Left ventricle myocardium inferior (tissue), 1 donor: ENCODE measurements around the gene LTK. TPM values are rescaled to one million over a fixed set of nuclear protein-coding genes. Genes with fewer than 3 reads are reported as not detected.
A peak's percentile ranks its signal among the peaks of the same experiment; 100 is the strongest.

Experiments used
- DNase-seq: peaks from one replicate; pipeline ENCODE4 v3.0.0-alpha.2; 2020
- H3K27ac ChIP-seq: fragments of 200-600 bp; replicated peaks from 2 replicates; pipeline ENCODE4 v1.8.0; 2021
- H3K27me3 ChIP-seq: fragments of 200-600 bp; 2 replicates; pipeline ENCODE4 v1.8.0; 2021; ENCODE audit warnings: low read depth
- H3K36me3 ChIP-seq: fragments of 200-600 bp; 2 replicates; pipeline ENCODE4 v1.8.0; 2021
- H3K4me1 ChIP-seq: fragments of 200-600 bp; 2 replicates; pipeline ENCODE4 v1.8.0; 2021
- H3K4me3 ChIP-seq: fragments of 200-600 bp; 2 replicates; pipeline ENCODE4 v1.8.0; 2021; ENCODE audit warnings: mild to moderate bottlenecking, moderate library complexity
- H3K9me3 ChIP-seq: fragments of 200-600 bp; replicated peaks from 2 replicates; pipeline ENCODE4 v1.8.0; 2021
- intact Hi-C: fragments of 100-400 bp; cut with micrococcal nuclease; formaldehyde crosslinking; loops from one replicate; pipeline ENCODE4 v1.11.0; 2022
- total RNA-seq: library from RNA; stranded (reverse); fragmentation: NEBNext Ultra II Directional; extraction: Animal tissue kit (Norgen Biotek cat#: 25700); gene quantifications from one replicate; pipeline ENCODE4 v1.2.1, GENCODE V29; 2021
- TF ChIP-seq, protein P1 (sequence below): fragments of 200-600 bp; IDR thresholded peaks from 2 replicates; pipeline ENCODE4 v1.8.0; 2021; ENCODE audit warnings: antibody characterized with exemption, mild to moderate bottlenecking, borderline replicate concordance
- donor health status: DM: no; HTN: yes; CAD: no; lungs with severe emphysema.

Gene LTK
- total RNA-seq, 1 donor from 2014 or later = 1.2 TPM

- Histone ChIP-seq H3K9me3 (no peaks in the 10 kb centered on the region), H3K27me3 (peaks cover 43% of the 10 kb centered on the region), H3K4me1 (peaks cover 30% of the 10 kb centered on the region), H3K36me3 (peaks cover 12% of the 10 kb centered on the region), H3K4me3 (peak overlapping the region; percentile 67), H3K27ac (peak overlapping the region; percentile 2)
- TF ChIP-seq, protein P1, sequence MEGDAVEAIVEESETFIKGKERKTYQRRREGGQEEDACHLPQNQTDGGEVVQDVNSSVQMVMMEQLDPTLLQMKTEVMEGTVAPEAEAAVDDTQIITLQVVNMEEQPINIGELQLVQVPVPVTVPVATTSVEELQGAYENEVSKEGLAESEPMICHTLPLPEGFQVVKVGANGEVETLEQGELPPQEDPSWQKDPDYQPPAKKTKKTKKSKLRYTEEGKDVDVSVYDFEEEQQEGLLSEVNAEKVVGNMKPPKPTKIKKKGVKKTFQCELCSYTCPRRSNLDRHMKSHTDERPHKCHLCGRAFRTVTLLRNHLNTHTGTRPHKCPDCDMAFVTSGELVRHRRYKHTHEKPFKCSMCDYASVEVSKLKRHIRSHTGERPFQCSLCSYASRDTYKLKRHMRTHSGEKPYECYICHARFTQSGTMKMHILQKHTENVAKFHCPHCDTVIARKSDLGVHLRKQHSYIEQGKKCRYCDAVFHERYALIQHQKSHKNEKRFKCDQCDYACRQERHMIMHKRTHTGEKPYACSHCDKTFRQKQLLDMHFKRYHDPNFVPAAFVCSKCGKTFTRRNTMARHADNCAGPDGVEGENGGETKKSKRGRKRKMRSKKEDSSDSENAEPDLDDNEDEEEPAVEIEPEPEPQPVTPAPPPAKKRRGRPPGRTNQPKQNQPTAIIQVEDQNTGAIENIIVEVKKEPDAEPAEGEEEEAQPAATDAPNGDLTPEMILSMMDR = no peak
- DNase-seq = no peak
- intact Hi-C loops = no loop called here
Observed at GRCh38 chr15:41512940-41513505, 604 bp downstream of the LTK start.

GRCh38 chr15:41512512-41512939 is 1.1 kb downstream of the LTK start:
- Histone ChIP-seq H3K4me1 (peaks cover 30% of the 10 kb centered on the region), H3K27ac (no peak overlapping the region), H3K36me3 (peaks cover 7% of the 10 kb centered on the region), H3K27me3 (peaks cover 43% of the 10 kb centered on the region), H3K4me3 (peak overlapping the region; percentile 67), H3K9me3 (no peaks in the 10 kb centered on the region)
- DNase-seq = no peak
- intact Hi-C loops = no loop called here
- TF ChIP-seq, protein P1 = no peak

DNA sequence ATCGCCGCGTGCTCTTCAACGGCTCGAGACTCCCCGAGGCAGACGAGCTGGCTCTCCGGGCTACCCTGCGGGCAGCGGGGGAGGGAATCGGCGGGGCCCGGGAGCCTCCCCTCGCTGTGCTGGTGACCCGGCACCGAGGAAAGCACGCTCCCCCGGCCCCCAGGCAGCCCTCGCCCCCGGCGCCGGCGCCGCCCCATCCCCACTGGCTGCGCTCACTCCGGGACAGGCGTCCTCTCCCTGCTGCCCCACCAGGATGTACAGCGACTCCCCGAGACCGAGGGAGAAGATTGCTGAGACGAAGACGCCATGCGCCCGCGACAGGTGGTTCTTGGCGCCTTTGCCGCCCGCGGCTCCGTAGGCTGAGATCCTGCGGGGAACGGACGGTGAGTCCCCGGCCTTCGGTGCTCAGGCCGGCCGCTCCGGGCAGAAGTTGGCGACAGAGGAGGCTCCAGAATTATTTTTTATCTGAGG is 1.7 kb downstream of the LTK start:
- DNase-seq = no peak
- TF ChIP-seq, protein P1 = no peak
- no peak overlapping the region for H3K27ac ChIP-seq
- H3K27me3 ChIP-seq = peaks cover 43% of the 10 kb centered on the region
- peak overlapping the region; percentile 67 for H3K4me3 ChIP-seq
- peaks cover 30% of the 10 kb centered on the region for H3K4me1 ChIP-seq
- H3K36me3 ChIP-seq = peaks cover under 1% of the 10 kb centered on the region
- H3K9me3 ChIP-seq = no peaks in the 10 kb centered on the region
- intact Hi-C loops = no loop called here

DNA sequence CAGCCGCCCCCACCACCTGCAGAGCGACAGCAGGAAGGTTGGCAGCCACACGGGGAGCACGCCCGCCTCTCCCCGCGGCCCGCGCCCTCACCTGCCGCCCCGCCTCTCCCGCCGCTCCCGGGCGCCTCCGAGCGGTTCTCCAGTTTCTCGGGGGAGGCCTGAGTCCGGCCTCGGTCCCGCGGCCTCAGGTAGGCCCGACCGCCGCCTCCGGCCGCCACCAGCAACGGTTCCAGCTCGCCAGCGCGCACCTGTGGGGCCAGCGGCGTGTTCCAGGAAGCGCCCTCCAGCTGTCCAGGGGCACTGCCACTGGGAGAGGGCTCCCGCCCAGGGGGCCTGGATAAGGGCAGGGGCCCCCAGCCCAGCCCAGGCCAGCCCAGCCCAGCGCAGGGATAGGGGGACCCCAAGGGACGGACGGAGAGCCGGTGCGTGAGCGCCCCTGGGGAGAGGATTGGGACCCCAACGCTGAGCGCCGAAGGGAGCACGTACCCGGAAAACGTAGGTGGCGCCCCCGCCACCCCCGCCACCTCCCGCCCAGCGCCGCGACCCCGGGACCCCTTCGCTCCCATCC is 2.2 kb downstream of the LTK start:
- Histone ChIP-seq H3K4me3 (peak overlapping the region; percentile 67), H3K9me3 (no peaks in the 10 kb centered on the region), H3K27ac (no peak overlapping the region), H3K27me3 (peaks cover 43% of the 10 kb centered on the region), H3K4me1 (peaks cover 30% of the 10 kb centered on the region), H3K36me3 (no peaks in the 10 kb centered on the region)
- intact Hi-C loops = no loop called here
- no peak for DNase-seq
- TF ChIP-seq, protein P1 = no peak

DNA sequence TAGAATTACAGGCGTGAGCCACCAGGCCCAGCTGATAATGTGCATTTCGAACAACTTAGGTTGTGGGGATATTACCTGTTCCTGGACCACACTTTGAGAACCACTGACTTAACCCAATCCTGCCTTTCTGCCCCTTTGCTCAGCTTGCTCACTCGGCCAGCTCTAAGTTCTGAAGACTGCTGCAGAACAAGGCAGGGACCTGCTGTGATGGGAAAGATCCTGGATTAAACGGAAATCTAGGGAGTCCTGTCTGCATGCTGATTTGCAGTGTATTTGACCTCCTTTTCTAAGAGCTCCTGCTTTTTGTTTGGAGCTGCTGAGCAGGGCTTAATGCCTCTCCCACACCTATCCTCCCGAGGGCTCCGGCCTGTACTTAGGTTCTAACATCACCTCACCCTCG is 2.9 kb downstream of the LTK start:
- intact Hi-C loops = no loop called here
- H3K9me3 ChIP-seq = no peaks in the 10 kb centered on the region
- H3K27me3 ChIP-seq = peaks cover 43% of the 10 kb centered on the region
- no peak for DNase-seq
- no peaks in the 10 kb centered on the region for H3K36me3 ChIP-seq
- H3K4me1 ChIP-seq = peaks cover 30% of the 10 kb centered on the region
- TF ChIP-seq, protein P1 = no peak
- no peak overlapping the region for H3K27ac ChIP-seq
- H3K4me3 ChIP-seq = no peak overlapping the region
